Left renal pelvis (tissue), 4 donors: Measurements from ENCODE around the gene IPO13. TPM values are rescaled to one million over a fixed set of nuclear protein-coding genes. Genes with fewer than 3 reads are reported as not detected.

Source experiments
- DNase-seq, 4 donors: peaks; one replicate each; pipeline ENCODE4 v3.0.0-alpha.2; 2013; ENCODE audit warnings: low read depth in 4 of 4, low spot score in 3 of 4
- polyA plus RNA-seq, 4 donors: library from polyadenylated mRNA; unstranded; fragments of 120-200 nt; gene quantifications; one replicate each; pipeline ENCODE4 v1.2.1, GENCODE V29; 2013; ENCODE audit not compliant: insufficient read length in 4 of 4

Gene IPO13
- polyA plus RNA-seq, 4 donors: 23.4 to 46.2 (median 36.1) TPM

GRCh38 chr1:43970911-43971310 lies 24.2 kb downstream of the IPO13 start:
- DNase-seq: no peak

GRCh38 chr1:43971336-43971980 lies 24.7 kb downstream of the IPO13 start:
- no peak for DNase-seq

- DNase-seq: no peak
Observed at GRCh38 chr1:43973981-43974442, 27.3 kb downstream of the IPO13 start.

GRCh38 chr1:43974443-43975248 lies 27.9 kb downstream of the IPO13 start, which contains the start of gene ATP6V0B:
Gene ATP6V0B (plus strand): TSS chr1:43974960. CDS start chr1:43975041, 81 bp downstream.
- peak in 3 of 4 donors; percentile 76 to 87 (median 78) for DNase-seq

- DNase-seq: no peak
Observed at GRCh38 chr1:43975249-43975961, 28.7 kb downstream of the IPO13 start.

- no peak for DNase-seq
Observed at GRCh38 chr1:43976045-43976444, 29.3 kb downstream of the IPO13 start.

- no peak for DNase-seq
Observed at GRCh38 chr1:43976890-43977289, 30.1 kb downstream of the IPO13 start.

- no peak for DNase-seq
Observed at GRCh38 chr1:43977376-43978263, 30.9 kb downstream of the IPO13 start.

- DNase-seq: no peak
Observed at GRCh38 chr1:43978264-43978550, 31.5 kb downstream of the IPO13 start.

GRCh38 chr1:43978551-43979260 lies 32.0 kb downstream of the IPO13 start, which contains the start of gene B4GALT2:
Gene B4GALT2 (plus strand): TSS chr1:43979210. CDS start chr1:43981161, 1,951 bp downstream.
- no peak for DNase-seq

- no peak for DNase-seq
Observed at GRCh38 chr1:43979261-43979527, 32.4 kb downstream of the IPO13 start.

GRCh38 chr1:43979528-43980254 lies 32.9 kb downstream of the IPO13 start:
- DNase-seq: no peak

GRCh38 chr1:43980255-43981134 lies 33.7 kb downstream of the IPO13 start:
- DNase-seq: no peak

GRCh38 chr1:43981135-43981491 lies 34.4 kb downstream of the IPO13 start:
- no peak for DNase-seq

- no peak for DNase-seq
Observed at GRCh38 chr1:43981636-43982035, 34.9 kb downstream of the IPO13 start.

GRCh38 chr1:43982241-43982640 lies 35.5 kb downstream of the IPO13 start:
- no peak for DNase-seq

GRCh38 chr1:43982808-43983207 lies 36.1 kb downstream of the IPO13 start:
- no peak for DNase-seq

GRCh38 chr1:43983253-43983899 lies 36.6 kb downstream of the IPO13 start:
- no peak for DNase-seq
